ENCODE data around the gene CARHSP1.

Gene CARHSP1

DNA sequence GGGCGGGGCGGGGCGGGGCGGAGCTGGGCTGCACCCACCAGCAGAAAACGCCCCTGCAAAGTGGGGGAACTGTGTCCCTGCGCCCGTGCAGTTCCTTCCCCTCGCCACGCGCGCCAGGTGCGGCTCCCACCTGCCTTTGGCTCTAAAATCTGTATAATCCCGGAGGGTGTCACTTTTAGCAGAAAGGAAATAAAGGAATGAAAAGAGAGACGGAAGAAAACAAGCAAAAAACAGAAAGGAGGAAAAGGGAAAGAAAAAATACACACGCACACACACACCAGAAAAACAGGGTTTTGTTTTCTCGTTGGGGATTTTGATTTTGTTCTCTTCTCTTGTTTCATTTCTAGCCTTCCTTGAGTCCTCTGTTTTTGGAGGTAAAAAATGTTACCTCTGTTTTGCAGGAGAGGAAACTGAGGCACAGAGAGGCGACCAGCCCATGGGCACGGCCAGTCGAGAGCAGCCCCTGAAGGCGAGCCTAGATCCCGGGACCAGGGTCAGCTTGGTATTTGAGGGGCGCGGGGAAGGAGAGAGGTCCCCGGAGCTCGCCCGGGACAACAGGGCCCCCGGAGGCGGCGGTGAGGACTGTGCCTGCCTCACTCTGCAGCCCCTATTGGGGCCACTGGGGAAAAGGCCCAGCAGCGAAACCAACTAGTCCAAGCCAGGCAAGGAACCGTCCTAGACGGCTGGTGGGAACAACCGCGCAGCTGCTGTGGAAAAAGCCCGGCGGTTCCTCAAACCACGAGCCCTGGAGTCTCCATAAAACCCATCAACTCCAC is 594 bp upstream of the CARHSP1 start:
- no peak for DNase-seq

DNA sequence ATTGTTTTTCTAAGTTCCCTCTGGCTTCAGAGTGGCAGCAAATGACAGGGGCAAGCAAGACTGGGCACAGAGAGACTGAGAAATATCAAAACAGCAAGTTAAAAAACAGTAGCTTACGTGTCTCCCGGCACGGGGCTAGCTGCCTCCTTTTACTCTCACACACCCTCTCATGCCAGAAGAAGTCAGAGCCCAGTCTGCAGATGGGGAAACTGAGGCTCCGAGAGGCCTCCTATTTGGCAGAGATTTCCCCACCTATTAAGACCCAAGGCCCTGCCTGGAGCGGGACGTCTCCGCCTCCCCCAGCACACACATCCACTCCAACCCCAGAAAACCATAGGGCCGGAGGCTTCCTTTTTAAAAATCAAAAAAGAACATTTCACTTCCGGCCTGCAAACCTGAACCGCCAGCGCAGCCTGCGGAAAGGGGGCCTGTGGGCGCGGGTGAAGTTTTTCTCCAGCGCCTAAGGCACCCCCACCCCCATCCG is 832 bp downstream of the CARHSP1 start:
- peak; percentile 25 to 54 for DNase-seq

DNA sequence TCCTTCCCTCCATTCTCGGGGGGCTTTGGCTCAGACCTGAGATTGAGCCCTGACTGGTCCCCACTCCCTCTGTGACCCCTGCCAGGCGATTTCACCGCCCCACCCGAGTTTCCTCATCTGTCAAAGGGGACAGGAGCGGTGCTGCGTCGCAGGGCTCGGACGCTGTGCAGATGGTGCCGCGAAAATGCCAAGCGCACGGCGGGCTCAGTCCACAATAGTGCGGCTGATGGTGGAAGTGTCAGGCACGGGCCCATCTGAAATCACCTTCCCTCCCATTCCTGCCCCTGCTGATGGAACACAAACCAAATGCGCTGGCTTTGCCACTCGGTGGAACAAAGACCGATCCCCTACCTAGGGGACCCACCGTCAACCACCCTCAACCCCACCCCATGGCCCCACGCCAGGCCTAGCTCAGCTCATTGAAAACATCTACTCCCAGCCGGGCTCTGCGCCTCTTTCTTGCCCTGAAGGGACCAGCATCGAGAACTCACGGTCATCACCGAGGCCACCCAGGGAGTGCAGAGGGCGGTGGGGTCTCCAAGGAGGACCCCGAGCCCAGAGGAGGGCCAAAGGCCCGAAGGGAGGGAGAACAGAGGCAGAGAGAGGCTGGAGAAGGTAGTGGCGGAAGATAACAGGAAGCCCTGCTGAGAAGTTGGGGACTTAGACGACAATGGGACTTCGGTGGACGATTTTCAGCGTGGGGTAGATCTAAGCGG is 1.4 kb downstream of the CARHSP1 start:
- no peak for DNase-seq

DNA sequence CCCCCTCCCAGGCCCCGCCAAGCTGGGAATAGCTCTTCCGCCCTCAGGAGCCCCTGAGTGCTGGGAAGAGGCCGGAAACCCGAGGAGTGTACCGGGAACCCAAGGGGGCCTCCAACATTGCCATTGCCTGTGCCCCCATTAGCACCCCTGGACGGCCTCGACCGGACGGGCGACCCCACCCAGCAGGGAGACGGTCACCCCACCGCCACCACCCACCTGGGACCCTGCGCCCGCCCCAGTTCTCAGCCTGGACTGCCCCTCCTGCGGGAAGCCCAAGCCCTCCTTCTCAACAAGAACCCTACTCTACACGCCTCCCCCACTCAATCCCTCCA is 2.0 kb downstream of the CARHSP1 start:
- DNase-seq: no peak

GRCh38 chr16:8866118-8866883 is 2.5 kb downstream of the CARHSP1 start:
- no peak for DNase-seq

- no peak for DNase-seq
Observed at GRCh38 chr16:8865145-8865882, 3.5 kb downstream of the CARHSP1 start.

GRCh38 chr16:8864480-8865110 is 4.2 kb downstream of the CARHSP1 start:
- DNase-seq: no peak

- no peak for DNase-seq
Observed at GRCh38 chr16:8863594-8864424, 5.0 kb downstream of the CARHSP1 start.

GRCh38 chr16:8862309-8863130 is 6.3 kb downstream of the CARHSP1 start:
- no peak for DNase-seq

DNA sequence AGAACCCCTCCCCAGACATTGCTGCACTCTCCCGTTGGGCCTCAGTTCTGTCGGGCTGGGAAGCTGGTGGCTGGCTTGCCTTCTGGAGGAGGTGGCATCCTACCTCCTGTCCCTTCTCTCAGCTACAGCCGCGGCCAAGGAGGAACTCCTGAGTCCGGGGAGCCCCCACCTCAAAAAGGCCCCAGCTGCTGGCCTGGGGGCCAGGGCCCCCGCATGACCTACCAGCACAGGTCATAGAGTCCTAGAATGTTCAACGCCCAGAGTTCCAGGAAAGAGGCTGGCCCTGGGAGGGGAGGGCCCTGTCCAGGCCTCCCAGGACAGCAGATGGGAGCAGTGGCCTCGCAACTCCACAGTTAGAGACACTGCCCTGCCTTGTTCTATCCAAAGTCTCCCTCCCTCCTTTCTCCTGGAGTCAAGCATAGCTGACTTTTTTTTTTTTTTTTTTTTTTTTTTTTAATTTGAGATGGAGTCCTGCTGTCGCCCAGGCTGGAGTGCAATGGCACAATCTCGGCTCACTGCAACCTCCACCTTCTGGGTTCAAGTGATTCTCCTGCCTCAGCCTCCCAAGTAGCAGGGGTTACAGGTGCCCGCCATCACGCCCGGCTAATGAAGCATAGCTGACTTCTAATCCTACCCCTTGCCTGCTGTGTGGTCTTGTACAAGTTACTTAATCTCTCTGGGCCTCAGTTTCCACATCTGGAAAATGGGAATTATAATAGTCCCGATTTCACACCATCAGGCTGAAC is 7.1 kb downstream of the CARHSP1 start:
- no peak for DNase-seq

GRCh38 chr16:8859913-8860881 is 8.6 kb downstream of the CARHSP1 start:
- DNase-seq: no peak

DNA sequence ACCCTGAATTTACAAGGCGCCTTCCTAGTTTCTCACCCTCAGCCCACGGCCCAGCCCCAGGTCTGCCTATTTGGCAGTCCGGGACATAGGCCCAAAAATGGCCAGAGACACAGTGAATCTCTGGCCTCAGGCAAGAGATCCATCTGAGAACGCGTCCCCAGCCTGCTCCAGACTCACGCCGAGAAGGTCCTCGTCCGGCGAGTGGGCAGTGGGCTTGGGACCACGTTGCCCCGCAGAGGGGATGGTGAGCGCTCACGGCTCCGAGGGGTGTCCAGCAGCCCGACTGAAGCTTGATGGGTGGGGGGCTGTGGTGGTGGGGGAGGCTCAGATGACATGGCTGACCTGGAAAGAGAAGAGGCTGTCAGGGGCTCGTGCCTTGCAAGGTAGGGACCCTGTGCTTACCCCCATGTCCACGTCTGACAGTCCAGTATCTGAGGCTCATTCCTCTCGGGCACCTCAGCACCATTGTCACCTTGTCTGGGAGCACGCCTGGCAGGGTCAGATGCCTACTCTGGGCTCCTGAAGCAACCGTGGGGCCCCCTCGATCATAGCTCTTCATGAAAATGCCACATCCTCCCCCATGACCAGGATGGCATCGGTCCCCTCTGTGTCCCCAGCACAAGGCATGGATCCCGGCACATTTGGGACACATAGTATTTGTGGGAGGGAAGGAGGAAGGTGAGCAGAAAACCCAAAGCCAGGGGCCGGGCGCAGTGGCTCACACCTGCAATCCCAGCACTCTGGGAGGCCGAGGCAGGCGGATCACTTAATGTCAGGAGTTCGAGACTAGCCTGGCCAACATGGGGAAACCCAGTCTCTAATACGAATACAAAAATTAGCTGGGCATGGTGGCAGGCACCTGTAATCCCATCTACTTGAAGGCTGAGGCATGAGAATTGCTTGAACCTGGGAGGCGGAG is 9.6 kb downstream of the CARHSP1 start:
- no peak for DNase-seq

DNA sequence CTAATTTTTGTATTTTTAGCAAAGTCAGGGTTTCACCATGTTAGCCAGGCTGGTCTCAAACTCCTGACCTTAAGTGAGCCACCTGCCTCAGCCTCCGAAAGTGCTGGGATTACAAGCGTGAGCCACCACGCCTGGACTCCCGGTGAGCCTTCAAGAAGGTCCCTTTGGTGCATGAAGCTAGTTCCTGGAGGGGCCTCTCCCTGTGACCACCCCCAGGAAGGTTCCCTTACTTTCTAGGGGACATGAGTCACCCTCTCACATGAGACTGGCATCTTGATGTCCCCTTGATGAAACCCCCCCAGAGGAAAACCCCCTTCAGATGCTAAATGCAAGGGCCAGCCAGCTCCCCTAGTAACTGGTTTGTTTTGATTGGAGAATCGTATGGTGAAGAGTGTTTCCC is 12.8 kb downstream of the CARHSP1 start:
- no peak for DNase-seq

DNA sequence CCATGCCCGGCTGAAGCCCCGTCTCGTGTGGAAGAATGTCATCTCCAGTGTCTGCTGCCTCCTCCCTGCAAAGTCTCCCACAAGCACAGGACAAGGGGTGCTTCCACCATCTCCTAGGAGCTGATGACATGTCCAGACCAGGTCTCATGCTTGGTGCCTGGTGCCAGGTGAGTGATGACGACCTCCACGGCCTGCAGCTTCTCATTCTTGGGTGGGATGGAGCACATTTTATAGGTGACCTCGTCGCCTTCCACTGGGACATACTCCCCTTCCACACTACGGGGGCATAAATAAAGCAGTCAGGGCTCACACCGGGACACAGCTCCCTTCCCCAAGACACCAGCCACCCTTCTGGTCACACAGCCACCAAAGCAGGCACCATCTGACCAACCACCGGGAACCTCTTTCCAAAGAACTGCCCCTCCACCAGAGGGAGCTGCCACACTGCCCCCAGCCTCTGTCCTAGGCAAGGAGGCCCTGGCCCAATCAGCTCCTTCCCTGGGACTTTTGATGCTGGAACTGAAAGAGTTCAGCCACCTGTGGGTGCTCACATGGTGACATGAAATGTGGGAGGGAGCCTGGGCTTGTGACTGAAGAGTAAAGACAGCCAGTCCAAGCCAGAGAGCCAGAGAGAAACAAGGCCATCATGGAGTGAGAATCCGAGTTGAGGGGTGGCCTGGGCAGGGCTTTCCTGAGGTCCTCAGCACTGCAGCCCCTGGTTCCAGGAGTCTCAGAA is 13.6 kb downstream of the CARHSP1 start:
- DNase-seq: no peak

- DNase-seq: no peak
Observed at GRCh38 chr16:8854298-8854948, 14.4 kb downstream of the CARHSP1 start.

DNA sequence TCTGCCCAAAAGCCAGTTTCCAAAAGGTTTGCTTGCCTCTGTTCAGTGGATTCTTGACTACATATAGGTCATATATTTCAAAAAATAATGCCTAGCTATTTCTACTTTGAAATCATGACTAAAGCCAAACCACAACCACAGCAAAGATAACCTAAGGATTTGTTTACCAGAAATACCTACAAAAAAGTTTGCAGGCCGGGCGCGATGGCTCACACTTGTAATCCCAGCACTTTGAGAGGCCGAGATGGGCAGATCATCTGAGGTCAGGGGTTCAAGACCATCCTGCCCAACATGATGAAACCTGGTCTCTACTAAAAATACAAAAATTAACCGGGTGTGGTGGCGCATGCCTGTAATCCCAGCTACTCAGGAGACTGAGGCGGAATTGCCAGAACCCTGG is 15.2 kb downstream of the CARHSP1 start:
- no peak for DNase-seq

Measured in Kasumi-1 (cell line).